ENCODE data around the gene AFMID. TPM values are rescaled to one million over a fixed set of nuclear protein-coding genes. Genes with fewer than 3 reads are reported as not detected.
"Not testable (repeated sequence)": the region's sequence is repeated elsewhere in the genome, so short reads cannot be mapped to it uniquely, and the experiment has no call there.

AFMID gene
- 10 to 100 TPM in 1 of 2 experiments, 1 to 10 TPM in 1; 9.2 to 14.0 TPM for total RNA-seq

GRCh38 chr17:78186692-78187595 is at the start of gene AFMID, which contains the start of gene TK1:
Gene AFMID, plus strand, starts transcription at chr17:78187362. Its CDS starts 9 bp downstream, at chr17:78187371.
Gene TK1, minus strand, starts transcription at chr17:78187052. Its CDS starts 58 bp downstream, at chr17:78186994.
- Mint-ChIP-seq H3K36me3 (ENCODE audit: low read depth) (peaks cover 32% of the 10 kb centered on the region), H3K27me3 (no peaks in the 10 kb centered on the region), H3K4me3 (peak within 1 kb of the TSS; percentile 78), H3K27ac (peak within 1 kb of the TSS; percentile 67), H3K4me1 (peaks cover 51% of the 10 kb centered on the region), H3K9me3 (no peaks in the 10 kb centered on the region)
- POLR2A ChIA-PET, result interaction anchor here (0.8 to 6.0 kb wide), 12 partner anchors 12 to 229 kb away, joined by 3 to 69 read pairs (median 5); partner anchors contain the start of genes BIRC5, SYNGR2, TMC8 and TNRC6C
- peak; percentile 96 for DNase-seq
- CTCF ChIA-PET, result interaction anchor here (0.7 to 3.6 kb wide), 6 partner anchors 10 to 651 kb away, joined by 3 to 17 read pairs (median 3); no protein-coding TSS in a partner anchor

- CTCF ChIA-PET, result interaction anchor here (0.6 to 8.2 kb wide), 11 partner anchors 9 to 294 kb away, joined by 3 to 106 read pairs (median 5); partner anchors contain the start of genes C17orf99 and TMC6
- Mint-ChIP-seq H3K4me1 (peaks cover 89% of the 10 kb centered on the region), H3K36me3 (ENCODE audit: low read depth) (peaks cover 80% of the 10 kb centered on the region)
Observed at GRCh38 chr17:78137392-78138203, 49.6 kb upstream of the AFMID start.

GRCh38 chr17:78138204-78139060 is 48.7 kb upstream of the AFMID start:
- DNase-seq, result no peak
- Mint-ChIP-seq H3K4me1 (peaks cover 84% of the 10 kb centered on the region), H3K9me3 (no peaks in the 10 kb centered on the region), H3K36me3 (ENCODE audit: low read depth) (peaks cover 74% of the 10 kb centered on the region), H3K27me3 (no peaks in the 10 kb centered on the region), H3K27ac (peak overlapping the region; percentile 76), H3K4me3 (no peak overlapping the region)
- ChIA-PET CTCF (interaction anchor here (0.6 to 8.2 kb wide), 10 partner anchors 8 to 295 kb away, joined by 3 to 106 read pairs (median 6); partner anchors contain the start of genes C17orf99 and TMC6), POLR2A (interaction anchor here (0.9 to 14.6 kb wide), 9 partner anchors 14 to 180 kb away, joined by 3 to 332 read pairs (median 5); partner anchors contain the start of genes SYNGR2, TK1, TMC6 and TMC8)

More at GRCh38 chr17:78137392-78138203, 49.6 kb upstream of the AFMID start:
- H3K4me3 Mint-ChIP-seq, result no peak overlapping the region
- DNase-seq, result peak; percentile 60
- no peaks in the 10 kb centered on the region for H3K9me3 Mint-ChIP-seq
- no peaks in the 10 kb centered on the region for H3K27me3 Mint-ChIP-seq
- peak overlapping the region; percentile 76 for H3K27ac Mint-ChIP-seq
- POLR2A ChIA-PET, result interaction anchor here (0.6 to 14.6 kb wide), 10 partner anchors 13 to 179 kb away, joined by 3 to 332 read pairs (median 5); partner anchors contain the start of genes SYNGR2, TK1, TMC6 and TMC8

GRCh38 chr17:78139861-78140168 is 47.3 kb upstream of the AFMID start:
- POLR2A ChIA-PET, result interaction anchor here (0.7 to 14.6 kb wide), 16 partner anchors 13 to 242 kb away, joined by 3 to 332 read pairs (median 4); partner anchors contain the start of genes AFMID, SYNGR2, TK1 and TMC6
- H3K27me3 Mint-ChIP-seq, result not testable (repeated sequence)

GRCh38 chr17:78140169-78141051 is 46.8 kb upstream of the AFMID start:
- Mint-ChIP-seq H3K4me3 (peak overlapping the region; percentile 15), H3K9me3 (no peaks in the 10 kb centered on the region), H3K36me3 (ENCODE audit: low read depth) (peaks cover 56% of the 10 kb centered on the region), H3K4me1 (peaks cover 65% of the 10 kb centered on the region), H3K27ac (peak overlapping the region; percentile 82), H3K27me3 (no peaks in the 10 kb centered on the region)
- CTCF ChIA-PET, result interaction anchor here (0.6 to 8.2 kb wide), 11 partner anchors 9 to 681 kb away, joined by 3 to 106 read pairs (median 5); partner anchors contain the start of genes TMC6 and TMC8
- peak; percentile 99 for DNase-seq
- POLR2A ChIA-PET, result interaction anchor here (0.7 to 14.6 kb wide), 16 partner anchors 12 to 241 kb away, joined by 3 to 332 read pairs (median 4); partner anchors contain the start of genes AFMID, TK1, TMC6 and TMC8

More at GRCh38 chr17:78139861-78140168, 47.3 kb upstream of the AFMID start:
- Mint-ChIP-seq H3K4me3 (peak overlapping the region; percentile 15), H3K36me3 (ENCODE audit: low read depth) (peaks cover 60% of the 10 kb centered on the region), H3K4me1 (peaks cover 70% of the 10 kb centered on the region), H3K27ac (peak overlapping the region; percentile 82)
- not testable (repeated sequence) for H3K9me3 Mint-ChIP-seq, DNase-seq
- CTCF ChIA-PET, result interaction anchor here (0.6 to 8.2 kb wide), 11 partner anchors 10 to 680 kb away, joined by 3 to 106 read pairs (median 5); partner anchors contain the start of genes TMC6 and TMC8

- Mint-ChIP-seq H3K27ac (no peak overlapping the region), H3K9me3 (no peaks in the 10 kb centered on the region), H3K27me3 (no peaks in the 10 kb centered on the region), H3K4me3 (no peak overlapping the region), H3K36me3 (ENCODE audit: low read depth) (peaks cover 44% of the 10 kb centered on the region), H3K4me1 (peaks cover 54% of the 10 kb centered on the region)
- ChIA-PET POLR2A (interaction anchor here (0.6 to 14.6 kb wide), 11 partner anchors 14 to 35 kb away, joined by 3 to 332 read pairs (median 4); partner anchors contain the start of genes TMC6 and TMC8), CTCF (interaction anchor here (1.3 kb wide), 1 partner anchor 9 kb away, joined by 3 read pairs; no protein-coding TSS in a partner anchor)
- no peak for DNase-seq
Observed at GRCh38 chr17:78141437-78142118, 45.6 kb upstream of the AFMID start.

GRCh38 chr17:78142119-78142861 is 44.9 kb upstream of the AFMID start:
- H3K4me1 Mint-ChIP-seq, result peaks cover 46% of the 10 kb centered on the region

GRCh38 chr17:78143214-78144146 is 43.7 kb upstream of the AFMID start:
- H3K9me3 Mint-ChIP-seq, result no peaks in the 10 kb centered on the region
- no peak overlapping the region for H3K4me3 Mint-ChIP-seq
- POLR2A ChIA-PET, result interaction anchor here (1.1 to 14.6 kb wide), 11 partner anchors 9 to 112 kb away, joined by 3 to 332 read pairs (median 5); partner anchors contain the start of genes SYNGR2, TMC6 and TMC8
- CTCF ChIA-PET, result interaction anchor here (0.7 to 1.7 kb wide), 3 partner anchors 9 to 107 kb away, joined by 3 to 5 read pairs (median 4); no protein-coding TSS in a partner anchor
- H3K27ac Mint-ChIP-seq, result no peak overlapping the region
- no peaks in the 10 kb centered on the region for H3K27me3 Mint-ChIP-seq
- H3K36me3 Mint-ChIP-seq (ENCODE audit: low read depth), result peaks cover 28% of the 10 kb centered on the region
- peaks cover 42% of the 10 kb centered on the region for H3K4me1 Mint-ChIP-seq
- no peak for DNase-seq

More at GRCh38 chr17:78142119-78142861, 44.9 kb upstream of the AFMID start:
- POLR2A ChIA-PET, result interaction anchor here (0.6 to 14.6 kb wide), 10 partner anchors 11 to 34 kb away, joined by 3 to 332 read pairs (median 4); partner anchors contain the start of genes TMC6 and TMC8
- Mint-ChIP-seq H3K9me3 (no peaks in the 10 kb centered on the region), H3K27me3 (no peaks in the 10 kb centered on the region), H3K36me3 (ENCODE audit: low read depth) (peaks cover 37% of the 10 kb centered on the region), H3K4me3 (no peak overlapping the region), H3K27ac (no peak overlapping the region)
- DNase-seq, result no peak
- CTCF ChIA-PET, result interaction anchor here (1.3 kb wide), 1 partner anchor 10 kb away, joined by 3 read pairs; no protein-coding TSS in a partner anchor

All from activated CD4-positive, alpha-beta memory T cell treated with anti-CD3 and anti-CD28 coated beads, Interleukin-2, amount 10 ng/mL, durations not matched to agents 7 days and 5 days (primary cell).